ENCODE measurements around the gene ADAD2. TPM values are rescaled to one million over a fixed set of nuclear protein-coding genes. Genes with fewer than 3 reads are reported as not detected.
A peak's percentile ranks its signal among the peaks of the same experiment; 100 is the strongest.

ADAD2 gene
- total and polyA plus RNA-seq, 11 donors, result 0.21 to 1.3 (median 0.58) TPM; not detected in 3

GRCh38 chr16:84183572-84183875 is 7.4 kb upstream of the ADAD2 start:
- TF ChIP-seq POLR2A (IDR thresholded peaks at IDR 0.05) (no peak), CTCF (IDR thresholded peaks at IDR 0.05) (no peak)
- Histone ChIP-seq H3K36me3 (peaks cover 0 to 62% (median 51%) of the 10 kb centered on the region in 9 donors), H3K4me3 (no peak overlapping the region), H3K9me3 (no peaks in the 10 kb centered on the region), H3K4me1 (peaks cover 0 to 69% (median 26%) of the 10 kb centered on the region in 12 donors), H3K27me3 (no peaks in the 10 kb centered on the region), H3K27ac (peak overlapping the region in 9 of 12 donors; percentile 24 to 89 (median 79))
- 89 to 94% (median 91%) methylated on average over 5 of the region's 5 CpGs for WGBS, 4 donors
- DNase-seq, result no peak
- no peak for ATAC-seq
- intact Hi-C loops (cut with DNase I), result loop anchor here in 7 of 10 donors (5.0 to 10.0 kb wide), 7 partner anchors 36 to 359 kb away; partner anchors contain the start of genes DNAAF1 (in 2 of the 7), HSDL1 (in 2 of the 7) and OSGIN1 (in 1 of the 7)

- intact Hi-C loops (cut with DNase I), result loop anchor here in 7 of 10 donors (5.0 to 10.0 kb wide), 7 partner anchors 37 to 359 kb away; partner anchors contain the start of genes DNAAF1 (in 2 of the 7), HSDL1 (in 2 of the 7) and OSGIN1 (in 1 of the 7)
- H3K36me3 ChIP-seq, result peaks cover 0 to 57% (median 46%) of the 10 kb centered on the region in 9 donors
- H3K27me3 ChIP-seq, result no peaks in the 10 kb centered on the region
- no peaks in the 10 kb centered on the region for H3K9me3 ChIP-seq
- H3K27ac ChIP-seq, result peak overlapping the region in 9 of 12 donors; percentile 24 to 89 (median 79)
- peaks cover 0 to 67% (median 24%) of the 10 kb centered on the region in 12 donors for H3K4me1 ChIP-seq
- DNase-seq (no peak), ATAC-seq (no peak)
- WGBS, 4 donors, result 66 to 83% (median 72%) methylated on average over 11 of the region's 11 CpGs
- no peak overlapping the region for H3K4me3 ChIP-seq
- TF ChIP-seq POLR2A (IDR thresholded peaks at IDR 0.05), result no peak
- TF ChIP-seq CTCF (IDR thresholded peaks at IDR 0.05), result peak in 8 of 12 donors; percentile 14 to 54 (median 37)
Observed at GRCh38 chr16:84183911-84184591, 6.9 kb upstream of the ADAD2 start.

GRCh38 chr16:84184775-84185174 is 6.2 kb upstream of the ADAD2 start:
- Histone ChIP-seq H3K27ac (peak overlapping the region in 10 of 12 donors; percentile 18 to 90 (median 86)), H3K4me1 (peaks cover 0 to 65% (median 22%) of the 10 kb centered on the region in 12 donors), H3K27me3 (no peaks in the 10 kb centered on the region), H3K36me3 (peaks cover 0 to 49% (median 39%) of the 10 kb centered on the region in 9 donors), H3K4me3 (peak overlapping the region in 5 of 12 donors; percentile 78 to 100 (median 87)), H3K9me3 (no peaks in the 10 kb centered on the region)
- peak in 2 of 5 donors; percentile 78 to 81 for DNase-seq
- intact Hi-C loops (cut with DNase I), result loop anchor here in 8 of 10 donors (5.0 to 10.0 kb wide), 11 partner anchors 37 to 360 kb away; partner anchors contain the start of genes DNAAF1 (in 3 of the 8), HSDL1 (in 3 of the 8), MBTPS1 (in 1 of the 8) and OSGIN1 (in 1 of the 8)
- peak; percentile 46 to 76 (median 53) for ATAC-seq
- 64 to 83% (median 74%) methylated on average over 10 of the region's 10 CpGs for WGBS, 4 donors
- TF ChIP-seq CTCF (IDR thresholded peaks at IDR 0.05) (no peak), POLR2A (IDR thresholded peaks at IDR 0.05) (no peak)

Measured in heart left ventricle (tissue), 16 donors.